ENCODE data around the gene USP10. TPM values are rescaled to one million over a fixed set of nuclear protein-coding genes. Genes with fewer than 3 reads are reported as not detected.

USP10 gene
- total RNA-seq, 2 experiments from 2014 or later: 99.3 to 106 TPM

GRCh38 chr16:84818989-84819643 is 119.3 kb downstream of the USP10 start:
- peaks cover 26% of the 10 kb centered on the region for H3K4me1 ChIP-seq (ENCODE audit: insufficient read depth, low read length)
- DNase-seq (no peak), ATAC-seq (ENCODE audit: poor library complexity) (no peak)
- ChIA-PET POLR2A (interaction anchor here (0.6 kb wide), 1 partner anchor 65 kb away, joined by 3 read pairs; no protein-coding TSS in a partner anchor), CTCF (interaction anchor here (1.8 kb wide), 1 partner anchor 65 kb away, joined by 5 read pairs; no protein-coding TSS in a partner anchor)
- peaks cover 11% of the 10 kb centered on the region for H3K4me1 Mint-ChIP-seq (ENCODE audit: low read depth)
- H3K27me3 Mint-ChIP-seq: peaks cover 18% of the 10 kb centered on the region
- peak overlapping the region; percentile 28 for H3K4me3 ChIP-seq (ENCODE audit: low read length)
- H3K36me3 ChIP-seq (ENCODE audit: insufficient read depth, low read length): no peaks in the 10 kb centered on the region
- peaks cover 0 to 4% of the 10 kb centered on the region in 2 experiments for H3K9me3 ChIP-seq (ENCODE audit: control insufficient read depth in 1 of 2, insufficient read depth in 1 of 2, low read length in 2 of 2)
- no peak overlapping the region for H3K4me3 Mint-ChIP-seq
- peaks cover 0 to 6% of the 10 kb centered on the region in 2 experiments for H3K27me3 ChIP-seq (ENCODE audit: control insufficient read depth in 1 of 2, insufficient read depth in 2 of 2, low read length in 2 of 2)
- no peaks in the 10 kb centered on the region for H3K9me3 Mint-ChIP-seq
- no peak for TF ChIP-seq CTCF (IDR thresholded peaks at IDR 0.05)
- H3K36me3 Mint-ChIP-seq (ENCODE audit: low read depth): no peaks in the 10 kb centered on the region
- H3K27ac ChIP-seq (ENCODE audit: low read depth in 1 of 2, low read length in 2 of 2): no peak overlapping the region
- intact Hi-C loops (cut with DNase I, micrococcal nuclease): no loop called here
- H3K27ac Mint-ChIP-seq: no peak overlapping the region

- H3K4me1 ChIP-seq (ENCODE audit: insufficient read depth, low read length): peaks cover 26% of the 10 kb centered on the region
- H3K36me3 ChIP-seq (ENCODE audit: insufficient read depth, low read length): no peaks in the 10 kb centered on the region
- intact Hi-C loops (cut with DNase I, micrococcal nuclease): no loop called here
- ATAC-seq (ENCODE audit: poor library complexity): peak; percentile 100
- peaks cover 0 to 4% of the 10 kb centered on the region in 2 experiments for H3K9me3 ChIP-seq (ENCODE audit: control insufficient read depth in 1 of 2, insufficient read depth in 1 of 2, low read length in 2 of 2)
- ChIA-PET POLR2A (no interaction called here), CTCF (interaction anchor here (0.6 to 1.8 kb wide), 2 partner anchors 66 to 90 kb away, joined by 3 to 5 read pairs; no protein-coding TSS in a partner anchor)
- peaks cover 0 to 6% of the 10 kb centered on the region in 2 experiments for H3K27me3 ChIP-seq (ENCODE audit: control insufficient read depth in 1 of 2, insufficient read depth in 2 of 2, low read length in 2 of 2)
- Mint-ChIP-seq H3K4me1 (ENCODE audit: low read depth) (peaks cover 11% of the 10 kb centered on the region), H3K36me3 (ENCODE audit: low read depth) (no peaks in the 10 kb centered on the region), H3K27ac (no peak within 1 kb of the TSS), H3K4me3 (peak within 1 kb of the TSS; percentile 38), H3K27me3 (peaks cover 19% of the 10 kb centered on the region), H3K9me3 (no peaks in the 10 kb centered on the region)
- DNase-seq: peak; percentile 74 to 97 (median 88)
- no peak for TF ChIP-seq CTCF (IDR thresholded peaks at IDR 0.05)
- peak within 1 kb of the TSS; percentile 53 for H3K4me3 ChIP-seq (ENCODE audit: low read length)
- H3K27ac ChIP-seq (ENCODE audit: low read depth in 1 of 2, low read length in 2 of 2): no peak within 1 kb of the TSS
Measured at GRCh38 chr16:84819644-84820304, 120.0 kb downstream of the USP10 start, which contains the start of gene CRISPLD2. Gene CRISPLD2 (plus strand): TSS chr16:84819985. CDS start chr16:84838496, 18,511 bp downstream.

- Mint-ChIP-seq H3K36me3 (ENCODE audit: low read depth) (no peaks in the 10 kb centered on the region), H3K27ac (no peak overlapping the region), H3K4me3 (peak overlapping the region; percentile 38), H3K9me3 (no peaks in the 10 kb centered on the region), H3K4me1 (ENCODE audit: low read depth) (peaks cover 11% of the 10 kb centered on the region), H3K27me3 (peaks cover 22% of the 10 kb centered on the region)
- intact Hi-C loops (cut with DNase I, micrococcal nuclease): no loop called here
- Histone ChIP-seq H3K4me1 (ENCODE audit: insufficient read depth, low read length) (peaks cover 26% of the 10 kb centered on the region), H3K9me3 (ENCODE audit: control insufficient read depth in 1 of 2, insufficient read depth in 1 of 2, low read length in 2 of 2) (peaks cover 0 to 4% of the 10 kb centered on the region in 2 experiments), H3K27me3 (ENCODE audit: control insufficient read depth in 1 of 2, insufficient read depth in 2 of 2, low read length in 2 of 2) (peaks cover 0 to 6% of the 10 kb centered on the region in 2 experiments), H3K4me3 (ENCODE audit: low read length) (peak overlapping the region; percentile 53), H3K27ac (ENCODE audit: low read depth in 1 of 2, low read length in 2 of 2) (no peak overlapping the region), H3K36me3 (ENCODE audit: insufficient read depth, low read length) (no peaks in the 10 kb centered on the region)
- TF ChIP-seq CTCF (IDR thresholded peaks at IDR 0.05): no peak
- ATAC-seq (ENCODE audit: poor library complexity) (no peak), DNase-seq (no peak)
- ChIA-PET CTCF (interaction anchor here (0.6 to 1.8 kb wide), 2 partner anchors 66 to 91 kb away, joined by 3 to 5 read pairs; no protein-coding TSS in a partner anchor), POLR2A (no interaction called here)
Measured at GRCh38 chr16:84820305-84820684, 120.5 kb downstream of the USP10 start.
